ENCODE measurements around the gene TUBB2B.

- TF ChIP-seq POLR2A (IDR thresholded peaks at IDR 0.05; ENCODE audit: low read depth, low read length) = no peak
- TF ChIP-seq POLR2AphosphoS5 (IDR thresholded peaks at IDR 0.05; ENCODE audit: low read depth, low read length) = no peak
These were observed 4.0 kb upstream of the TUBB2B start for GRCh38 chr6:3231247-3232016.

Data from GM12892 (cell line).